ENCODE results near the gene ASTN1. TPM values are rescaled to one million over a fixed set of nuclear protein-coding genes. Genes with fewer than 3 reads are reported as not detected.

ASTN1 gene
- total RNA-seq, 1 donor from 2014 or later, result under 0.01 TPM

GRCh38 chr1:177165069-177165439 lies 542 bp upstream of the ASTN1 start:
- DNase-seq (ENCODE audit: low read depth, low spot score), result no peak

DNA sequence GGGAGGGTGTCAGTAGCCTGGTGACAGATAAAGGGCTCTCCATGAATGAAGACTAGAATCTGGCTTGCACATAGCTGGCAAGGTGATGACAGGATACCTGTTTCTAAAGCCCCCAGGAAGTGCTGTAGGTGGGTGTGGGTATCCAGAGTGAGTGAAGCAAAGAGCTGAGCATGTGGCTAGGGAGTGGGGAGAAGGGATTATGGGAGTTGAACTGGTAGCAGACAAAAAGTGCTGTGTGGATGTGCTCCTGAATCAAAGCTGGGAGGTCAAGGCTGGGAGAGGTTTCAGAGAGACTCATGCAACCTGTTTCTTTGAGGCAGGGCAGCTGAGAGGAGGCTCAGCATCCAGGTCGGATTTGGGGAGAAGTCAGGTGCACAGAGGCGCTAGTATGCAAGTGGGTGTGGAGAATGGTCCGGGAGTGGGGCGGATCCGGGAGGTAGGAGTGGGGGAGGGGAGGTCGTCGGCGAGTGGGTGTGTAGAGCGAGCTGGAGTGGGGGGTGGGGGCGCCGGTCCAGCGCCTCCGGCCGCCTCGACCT lies 600 bp downstream of the ASTN1 start:
- no peak for DNase-seq (ENCODE audit: low read depth, low spot score)

DNA sequence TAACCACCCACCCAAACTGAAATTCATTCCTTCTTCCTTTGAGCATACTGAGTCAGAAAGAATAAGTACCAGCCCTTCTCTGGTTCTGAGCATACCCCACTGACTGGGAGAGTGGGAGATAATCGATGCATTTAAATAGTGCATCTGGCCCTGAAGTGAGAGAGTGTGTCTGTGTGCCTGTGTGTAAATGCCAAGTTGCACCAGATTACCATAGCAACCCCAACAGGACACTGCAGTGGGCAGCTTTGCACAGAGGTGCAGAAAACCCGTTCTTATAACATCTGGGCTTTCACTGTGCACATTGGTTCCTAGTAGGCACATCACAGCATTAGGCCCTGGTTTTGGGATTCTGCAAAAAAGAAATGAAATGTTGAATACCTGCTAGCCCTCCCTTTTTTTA lies 2.3 kb downstream of the ASTN1 start:
- DNase-seq (ENCODE audit: low read depth, low spot score), result no peak

GRCh38 chr1:177146499-177146898 lies 18.0 kb downstream of the ASTN1 start:
- no peak for DNase-seq (ENCODE audit: low read depth, low spot score)

DNA sequence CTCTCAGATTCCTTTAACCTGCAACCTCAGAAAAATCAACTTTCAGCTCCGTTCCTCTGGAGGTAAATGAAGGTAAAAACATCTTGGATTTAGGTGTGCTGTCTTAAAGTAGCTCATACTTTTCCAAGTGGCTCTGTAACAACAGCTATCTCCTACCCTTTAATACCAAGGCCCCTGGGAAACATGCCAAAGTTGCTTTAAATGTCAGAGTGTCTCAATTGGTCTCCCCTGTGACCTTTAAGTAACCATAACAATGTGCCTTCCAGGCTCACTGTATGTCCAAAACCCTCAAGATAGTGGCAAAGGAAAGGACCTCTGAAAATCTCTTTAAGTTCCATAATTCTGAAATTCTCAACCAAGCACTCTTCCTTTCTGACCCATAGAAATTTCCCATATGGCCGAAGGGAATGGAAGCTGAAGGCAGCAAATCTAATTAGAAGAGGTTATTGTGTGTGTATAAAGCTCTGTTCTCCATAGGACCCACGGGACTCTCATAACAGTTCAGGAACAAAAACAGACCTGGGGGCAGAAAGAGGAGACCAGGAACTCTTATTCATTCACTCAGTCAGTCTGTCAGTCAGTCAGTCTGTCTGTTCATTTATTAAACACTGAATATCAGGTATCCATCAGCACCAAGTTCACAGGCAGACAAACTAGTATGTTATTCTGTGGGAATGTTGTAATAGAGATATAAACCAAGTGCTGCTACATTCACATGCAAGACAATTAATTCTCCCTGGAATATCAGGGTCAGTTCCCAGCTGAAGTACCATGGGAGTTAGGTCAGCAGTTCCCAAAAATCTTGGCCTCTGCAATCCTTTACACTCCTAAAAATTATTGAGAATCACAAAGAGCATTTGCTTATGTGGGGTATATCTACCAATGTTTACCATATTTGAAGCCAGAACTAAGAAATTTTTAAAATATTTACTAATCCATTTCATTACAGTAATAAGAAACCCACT lies 19.1 kb downstream of the ASTN1 start:
- no peak for DNase-seq (ENCODE audit: low read depth, low spot score)

DNA sequence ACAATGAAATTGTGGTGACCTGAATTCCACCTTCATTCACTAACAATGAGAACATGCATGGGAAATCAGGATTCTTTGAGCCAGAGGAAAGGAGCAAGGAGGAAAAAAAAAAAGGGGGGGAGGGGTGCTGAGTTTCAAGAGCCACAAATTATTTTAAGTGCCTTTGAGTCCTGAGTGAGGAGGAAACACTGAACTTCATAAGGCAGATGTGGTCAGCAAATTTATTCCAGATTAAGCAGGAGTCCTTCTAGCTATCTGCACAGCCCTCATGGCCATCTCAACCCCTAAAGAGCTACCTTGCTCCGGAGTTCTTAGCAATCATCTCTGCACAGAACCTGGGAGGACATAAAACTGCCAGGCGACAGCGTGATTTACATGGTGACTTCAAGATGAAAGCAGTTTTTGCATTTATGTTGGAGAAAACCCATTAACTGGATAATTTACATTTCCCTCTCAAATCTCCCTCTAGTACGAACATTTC lies 21.7 kb downstream of the ASTN1 start:
- no peak for DNase-seq (ENCODE audit: low read depth, low spot score)

- DNase-seq (ENCODE audit: low read depth, low spot score), result no peak
Observed at GRCh38 chr1:177142010-177142409, 22.5 kb downstream of the ASTN1 start.

GRCh38 chr1:177138347-177138746 lies 26.2 kb downstream of the ASTN1 start:
- no peak for DNase-seq (ENCODE audit: low read depth, low spot score)

DNA sequence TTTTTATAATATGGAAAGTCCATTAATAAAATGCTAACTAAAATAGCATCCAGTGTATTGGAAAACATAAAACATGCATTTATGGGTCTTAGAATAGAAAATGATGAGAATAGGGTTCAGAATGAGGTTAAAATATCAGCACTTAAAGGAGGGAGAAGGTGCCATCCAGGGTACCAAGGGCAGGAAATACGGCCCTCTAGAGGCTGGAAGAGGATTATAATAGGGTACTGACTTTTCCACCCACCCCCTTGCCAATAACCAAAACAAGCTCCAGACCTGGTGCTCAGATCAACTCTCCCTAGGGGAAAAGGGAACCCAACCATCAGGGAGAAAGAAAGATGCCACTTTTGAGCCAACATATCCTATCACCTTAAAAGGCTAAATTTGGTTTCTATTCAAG lies 26.7 kb downstream of the ASTN1 start:
- DNase-seq (ENCODE audit: low read depth, low spot score), result no peak

DNA sequence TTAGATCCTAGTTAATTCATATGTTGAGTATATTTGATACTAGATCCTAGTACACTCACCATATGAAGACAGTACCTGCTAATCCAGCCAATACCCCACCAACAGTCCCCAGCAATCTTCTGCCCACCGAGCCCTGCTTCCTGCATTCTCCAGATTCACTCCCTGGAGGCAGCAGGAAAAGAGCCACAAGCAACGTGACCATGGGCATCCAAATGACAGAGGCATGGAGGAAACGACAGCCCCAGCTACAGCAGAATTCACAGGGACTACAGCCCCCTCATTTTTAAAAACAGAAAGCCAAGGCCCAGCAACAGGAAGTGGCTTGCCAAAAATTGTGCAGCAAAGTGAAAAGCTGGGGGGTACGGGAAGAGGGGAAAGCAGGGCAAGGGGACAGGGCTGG lies 29.3 kb downstream of the ASTN1 start:
- DNase-seq (ENCODE audit: low read depth, low spot score), result no peak

DNA sequence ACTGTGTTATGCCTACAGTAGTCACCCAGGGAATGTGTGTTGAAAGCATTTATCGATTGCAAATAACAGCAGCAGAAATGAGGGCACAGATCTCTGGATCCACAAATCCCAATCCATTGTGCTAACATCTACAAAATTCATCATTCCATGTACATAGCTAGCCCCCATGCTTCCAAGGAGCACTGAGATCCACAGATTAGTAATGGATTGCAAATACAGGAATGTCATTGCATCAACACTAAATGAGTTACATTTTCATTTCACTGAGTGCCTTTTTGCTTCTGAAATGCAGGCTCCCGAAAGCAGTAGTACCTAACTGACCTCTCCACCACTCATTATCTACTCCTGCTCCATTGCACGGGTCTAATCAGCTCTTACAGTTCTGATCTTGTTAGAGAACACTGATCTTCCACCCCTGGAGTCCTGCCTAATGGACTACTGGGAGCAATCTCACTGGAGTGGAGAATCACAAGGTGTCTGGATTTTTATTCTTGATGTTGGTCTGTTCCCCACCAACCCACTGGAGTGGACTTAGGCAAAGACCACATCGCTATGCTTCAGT lies 30.5 kb downstream of the ASTN1 start:
- DNase-seq (ENCODE audit: low read depth, low spot score), result no peak

GRCh38 chr1:177132141-177132540 lies 32.4 kb downstream of the ASTN1 start:
- DNase-seq (ENCODE audit: low read depth, low spot score), result no peak

- DNase-seq (ENCODE audit: low read depth, low spot score), result no peak
Observed at GRCh38 chr1:177131723-177132122, 32.8 kb downstream of the ASTN1 start.

DNA sequence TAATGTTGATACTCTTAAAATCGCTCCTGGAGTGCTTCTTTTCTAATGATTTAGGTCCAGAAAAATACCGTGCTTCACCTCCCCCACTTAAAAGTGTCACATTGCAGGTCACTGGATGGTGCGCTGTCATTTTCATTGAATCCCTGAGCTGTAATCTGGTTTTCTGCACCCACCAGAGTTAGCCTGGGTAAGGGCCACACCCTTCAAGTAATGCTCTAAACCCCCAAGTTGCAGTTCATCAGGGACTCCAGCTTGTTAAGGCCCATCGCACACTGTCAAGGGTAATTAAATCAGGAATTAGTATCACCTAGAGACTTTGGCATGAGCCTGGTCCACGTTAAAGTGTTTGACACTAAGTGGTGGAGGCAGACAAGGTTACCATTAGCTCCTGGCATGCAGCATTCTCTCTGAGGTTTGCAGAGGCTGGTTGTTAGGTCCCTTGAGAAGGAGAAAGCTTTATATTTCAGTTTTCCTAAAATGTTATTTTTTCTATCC lies 34.0 kb downstream of the ASTN1 start:
- no peak for DNase-seq (ENCODE audit: low read depth, low spot score)

DNA sequence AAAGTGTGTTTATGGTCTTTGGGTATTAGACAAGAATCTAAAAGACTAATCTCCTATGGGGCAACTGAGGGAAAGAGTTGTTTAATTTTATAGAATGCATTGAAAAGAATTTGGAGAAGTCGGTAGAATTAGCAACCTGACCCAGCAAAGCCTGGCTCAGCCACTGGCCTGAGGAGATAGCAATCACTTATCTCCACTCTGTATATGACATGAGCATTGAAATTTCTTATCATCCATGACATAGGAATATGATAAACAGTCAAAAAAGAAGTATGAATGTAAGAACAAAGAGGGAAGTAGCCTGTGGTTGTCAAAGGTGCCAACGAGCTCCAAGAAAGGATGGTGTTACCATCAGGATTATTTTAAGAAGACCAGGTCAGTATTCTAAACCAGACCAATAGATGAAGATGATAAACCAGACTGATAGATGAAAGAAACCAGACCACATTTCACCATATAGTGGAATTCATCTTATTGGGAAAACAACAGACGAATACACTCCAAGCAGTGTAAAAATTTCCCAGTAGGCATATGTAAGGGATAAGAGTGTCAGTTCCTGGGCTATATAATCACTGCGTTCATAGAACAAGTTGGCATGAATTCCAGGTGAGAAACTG lies 35.7 kb downstream of the ASTN1 start:
- DNase-seq (ENCODE audit: low read depth, low spot score), result no peak

DNA sequence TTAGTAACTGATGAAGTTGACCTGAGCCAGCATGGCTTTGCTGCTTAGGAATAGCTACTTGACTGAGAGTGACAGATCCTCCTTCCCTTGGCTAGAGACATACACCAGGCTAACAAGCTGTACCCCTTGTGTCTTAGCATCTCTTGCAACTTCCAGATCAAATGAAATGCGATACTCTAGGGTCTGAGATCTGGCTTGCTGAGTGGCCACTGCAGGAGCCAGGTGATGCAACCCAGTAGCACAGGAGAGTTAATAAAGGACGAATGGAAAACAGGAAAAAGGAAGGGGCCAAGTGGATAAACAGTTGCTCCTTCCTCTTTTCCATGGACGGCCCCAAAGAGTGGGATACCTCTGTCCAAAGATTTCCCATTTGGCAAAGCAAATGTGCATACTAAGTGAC lies 38.2 kb downstream of the ASTN1 start:
- no peak for DNase-seq (ENCODE audit: low read depth, low spot score)

DNA sequence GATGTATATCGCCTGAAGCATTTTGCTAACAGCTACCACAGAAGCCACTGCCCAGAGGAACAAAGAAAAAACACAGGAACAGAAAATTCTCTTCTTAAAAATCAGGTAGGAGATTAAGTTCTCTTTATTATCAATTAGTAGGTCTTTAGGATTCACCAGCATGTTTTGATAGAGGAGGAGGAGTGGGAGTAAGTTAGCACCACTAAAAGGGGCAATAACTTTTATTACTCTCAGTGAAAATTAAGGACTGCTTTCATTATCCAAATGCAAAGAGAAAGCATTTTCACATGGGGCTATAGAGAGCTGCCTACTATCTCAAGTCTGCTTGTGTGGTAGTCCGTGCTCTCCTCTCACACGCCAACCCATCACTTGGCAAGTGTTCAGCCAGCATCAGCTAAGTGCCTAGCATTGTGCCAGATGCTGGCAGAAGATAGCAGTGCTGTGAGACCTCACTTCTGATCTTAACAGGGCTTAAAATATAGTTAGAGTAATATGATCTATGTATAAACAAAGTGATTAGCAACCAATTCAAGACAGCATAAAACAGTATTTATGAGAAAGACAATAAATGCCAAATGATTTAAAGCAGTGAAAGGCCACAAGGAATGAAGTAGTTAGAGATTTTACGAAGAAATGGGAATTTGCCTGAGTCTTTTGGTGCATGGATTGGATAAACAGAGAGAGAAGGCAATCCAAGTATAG lies 39.8 kb downstream of the ASTN1 start:
- DNase-seq (ENCODE audit: low read depth, low spot score), result no peak

GRCh38 chr1:177122461-177123251 lies 41.9 kb downstream of the ASTN1 start:
- no peak for DNase-seq (ENCODE audit: low read depth, low spot score)

DNA sequence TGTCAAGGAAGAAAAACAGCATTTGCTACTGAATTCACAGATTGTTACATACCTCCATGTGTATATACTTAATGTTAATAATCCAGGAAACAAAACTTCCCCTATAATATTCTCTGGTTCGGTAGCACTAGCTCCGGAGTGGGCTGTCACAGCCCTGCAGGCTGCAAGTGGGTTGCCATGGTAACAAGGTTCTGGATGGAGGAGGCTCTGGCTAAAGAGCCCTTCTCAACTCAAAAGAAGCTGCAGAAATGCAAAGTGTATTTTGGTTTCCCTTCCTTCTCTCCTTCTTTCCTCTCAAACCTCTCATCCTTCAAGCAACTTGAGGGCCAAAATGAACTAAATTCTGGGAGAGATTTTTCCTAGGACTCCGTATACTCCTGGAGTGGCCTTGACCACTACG lies 45.2 kb downstream of the ASTN1 start:
- DNase-seq (ENCODE audit: low read depth, low spot score), result no peak

GRCh38 chr1:177118901-177119300 lies 45.6 kb downstream of the ASTN1 start:
- DNase-seq (ENCODE audit: low read depth, low spot score), result no peak

DNA sequence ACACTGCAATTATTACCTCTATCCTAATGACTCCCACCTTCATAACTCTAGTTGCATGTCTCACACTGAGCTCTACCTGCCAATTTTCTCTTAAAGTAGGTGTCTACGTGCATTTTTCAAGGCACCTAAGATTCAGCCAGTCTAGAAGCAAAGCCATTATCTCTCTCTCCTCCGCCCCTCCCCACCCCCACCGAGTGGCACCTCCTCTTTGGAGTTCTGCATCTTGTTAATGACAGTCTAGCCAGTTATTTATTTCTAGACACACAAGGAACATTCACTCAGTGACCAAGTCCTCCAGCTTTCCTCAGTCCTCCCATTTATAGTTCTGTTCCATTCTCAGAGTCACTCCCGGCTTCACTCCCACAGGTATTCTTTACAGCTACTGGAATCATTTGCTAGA lies 47.6 kb downstream of the ASTN1 start:
- DNase-seq (ENCODE audit: low read depth, low spot score), result no peak

Measured in pulmonary artery endothelial cell (primary cell).